Measurements from ENCODE around the gene ADCY1.

GRCh38 chr7:45568536-45569289, 5.5 kb upstream of the ADCY1 start:
- TF ChIP-seq, protein P1, sequence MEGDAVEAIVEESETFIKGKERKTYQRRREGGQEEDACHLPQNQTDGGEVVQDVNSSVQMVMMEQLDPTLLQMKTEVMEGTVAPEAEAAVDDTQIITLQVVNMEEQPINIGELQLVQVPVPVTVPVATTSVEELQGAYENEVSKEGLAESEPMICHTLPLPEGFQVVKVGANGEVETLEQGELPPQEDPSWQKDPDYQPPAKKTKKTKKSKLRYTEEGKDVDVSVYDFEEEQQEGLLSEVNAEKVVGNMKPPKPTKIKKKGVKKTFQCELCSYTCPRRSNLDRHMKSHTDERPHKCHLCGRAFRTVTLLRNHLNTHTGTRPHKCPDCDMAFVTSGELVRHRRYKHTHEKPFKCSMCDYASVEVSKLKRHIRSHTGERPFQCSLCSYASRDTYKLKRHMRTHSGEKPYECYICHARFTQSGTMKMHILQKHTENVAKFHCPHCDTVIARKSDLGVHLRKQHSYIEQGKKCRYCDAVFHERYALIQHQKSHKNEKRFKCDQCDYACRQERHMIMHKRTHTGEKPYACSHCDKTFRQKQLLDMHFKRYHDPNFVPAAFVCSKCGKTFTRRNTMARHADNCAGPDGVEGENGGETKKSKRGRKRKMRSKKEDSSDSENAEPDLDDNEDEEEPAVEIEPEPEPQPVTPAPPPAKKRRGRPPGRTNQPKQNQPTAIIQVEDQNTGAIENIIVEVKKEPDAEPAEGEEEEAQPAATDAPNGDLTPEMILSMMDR (IDR thresholded peaks at IDR 0.05; ENCODE audit: low read length), result no peak
- no peak for TF ChIP-seq EZH2phosphoT487 (IDR thresholded peaks at IDR 0.05; ENCODE audit: low read length)
